Hindlimb muscle (tissue), 1 donor: ENCODE measurements around the gene DNAH7. TPM values are rescaled to one million over a fixed set of nuclear protein-coding genes. Genes with fewer than 3 reads are reported as not detected.

ENCODE experiments used
- DNase-seq: peaks from one replicate; pipeline ENCODE4 v3.0.0-alpha.2; 2013
- polyA plus RNA-seq: library from polyadenylated mRNA; unstranded; fragments of 120-200 nt; gene quantifications from one replicate; pipeline ENCODE4 v1.2.1, GENCODE V29; 2013; ENCODE audit not compliant: insufficient read length

The DNAH7 gene
- polyA plus RNA-seq, 1 donor, result 0.28 TPM

GRCh38 chr2:196077821-196078220 lies 9.2 kb upstream of the DNAH7 start:
- DNase-seq, result no peak

DNA sequence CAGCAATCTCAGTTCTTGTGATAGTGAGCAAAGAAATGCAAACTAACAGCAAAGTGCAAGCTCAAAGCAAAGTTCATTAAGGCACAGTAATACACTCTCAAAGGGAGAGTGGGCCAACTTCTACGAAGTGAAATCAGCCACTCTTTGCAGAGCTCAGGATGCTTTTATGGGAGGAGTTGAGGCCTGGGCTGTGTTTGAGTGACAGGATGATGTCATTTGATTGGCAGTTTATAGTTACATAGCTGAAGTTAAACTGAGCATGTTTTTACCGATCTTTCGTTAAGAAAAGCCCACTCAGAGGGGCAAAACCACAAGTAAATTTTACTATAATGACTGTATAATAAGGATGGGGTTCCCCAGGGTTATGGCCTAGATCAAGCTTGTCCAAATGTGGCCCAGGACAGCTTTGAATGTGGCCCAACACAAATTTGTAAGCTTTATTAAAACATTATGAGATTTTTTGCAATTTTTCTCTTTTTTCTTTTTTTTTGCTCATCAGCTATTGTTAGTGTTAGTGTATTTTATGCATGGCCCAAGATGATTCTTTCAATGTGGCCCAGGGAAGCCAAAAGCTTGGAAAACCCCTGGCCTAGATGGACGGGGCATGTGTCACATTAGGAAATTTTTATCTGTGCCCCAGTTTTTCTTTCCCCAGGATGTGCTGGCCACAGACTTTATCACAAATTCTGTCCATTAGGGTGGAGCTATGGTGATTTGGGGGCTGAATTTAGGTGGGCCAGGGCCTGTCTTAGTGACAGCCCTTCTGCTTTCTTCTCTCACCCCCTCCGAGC lies 8.3 kb upstream of the DNAH7 start:
- no peak for DNase-seq

GRCh38 chr2:196075196-196075595 lies 6.6 kb upstream of the DNAH7 start:
- no peak for DNase-seq

GRCh38 chr2:196074631-196075030 lies 6.0 kb upstream of the DNAH7 start:
- no peak for DNase-seq

DNA sequence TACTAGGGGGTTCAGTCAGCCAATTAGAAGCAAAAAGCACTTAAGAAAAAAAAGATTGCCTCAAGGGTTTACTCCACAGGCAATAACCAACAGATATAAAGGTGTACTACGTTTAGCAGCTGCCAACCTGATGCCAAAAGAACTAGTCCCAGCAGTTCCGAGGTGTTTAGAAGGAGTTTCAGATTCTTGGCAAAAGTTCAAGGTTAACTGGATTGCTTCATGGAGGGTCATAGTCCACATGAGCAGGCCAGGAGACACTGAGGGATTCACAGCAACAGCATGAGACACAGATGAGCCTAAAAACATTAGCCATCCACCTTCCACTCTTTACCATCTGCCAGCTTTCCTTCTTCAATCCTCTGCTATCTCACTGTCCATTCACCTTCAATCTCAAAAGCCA lies 4.9 kb upstream of the DNAH7 start:
- DNase-seq, result no peak

- DNase-seq, result no peak
These were observed 1.6 kb downstream of the DNAH7 start for GRCh38 chr2:196067088-196067382.

DNA sequence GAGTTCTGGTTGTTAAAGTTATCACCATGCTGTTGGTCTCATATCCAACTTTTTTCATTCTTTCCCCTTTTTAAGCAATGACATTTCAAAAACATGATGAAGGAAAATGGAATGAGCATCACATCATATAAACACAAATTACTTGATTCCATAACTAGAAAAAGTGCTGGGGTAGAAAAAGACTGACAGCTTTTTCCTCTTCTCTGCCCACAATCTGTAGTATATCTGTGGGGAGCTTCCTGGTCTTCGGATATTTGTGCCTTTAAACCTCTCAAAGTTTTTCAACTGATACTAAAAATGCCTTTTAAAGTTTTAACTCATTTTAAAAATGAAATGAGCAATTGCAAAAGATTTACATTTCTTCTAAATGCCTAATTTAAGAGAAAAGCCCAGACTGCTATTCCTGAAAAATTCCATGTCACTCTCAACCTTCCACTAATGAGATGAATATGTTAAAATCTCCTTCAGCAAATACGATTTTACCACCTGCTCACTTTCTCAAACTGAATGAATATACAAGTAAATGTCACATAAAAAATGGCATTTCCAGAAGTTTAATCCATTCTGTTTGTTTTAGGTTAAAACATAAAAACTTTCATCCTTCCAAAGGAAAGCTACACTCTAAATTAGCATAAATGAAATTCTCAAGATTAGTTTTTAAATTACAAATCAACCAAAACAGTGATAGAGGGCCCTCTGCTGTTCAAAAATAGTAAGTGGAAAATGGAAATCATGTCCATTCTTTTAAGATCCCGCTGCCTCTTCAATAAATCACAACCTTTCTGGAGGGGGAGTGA lies 2.1 kb downstream of the DNAH7 start:
- no peak for DNase-seq

- no peak for DNase-seq
These were observed 4.9 kb downstream of the DNAH7 start for GRCh38 chr2:196063773-196064172.

DNA sequence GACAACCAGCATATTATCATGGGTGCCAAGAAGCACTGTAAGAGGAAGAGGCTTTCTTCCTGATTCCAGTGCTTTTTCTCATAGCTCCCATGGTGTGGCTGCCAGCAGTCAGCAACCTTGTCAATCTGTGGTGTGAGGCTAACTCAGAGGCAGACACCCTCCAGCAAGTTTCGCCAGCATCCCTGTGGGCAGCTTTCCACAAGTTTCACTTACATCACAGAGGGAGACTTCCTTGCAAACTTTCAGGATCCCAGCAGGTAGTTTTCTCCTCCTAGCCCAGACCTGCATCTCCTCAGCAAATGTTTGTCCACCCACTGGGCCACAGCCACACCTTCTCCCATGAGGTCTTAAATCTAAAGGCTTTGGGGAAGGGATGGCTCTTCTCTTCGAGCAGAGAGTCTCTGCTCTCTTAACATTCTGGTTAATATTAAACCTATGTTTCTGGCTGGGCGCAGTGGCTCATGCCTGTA lies 9.1 kb downstream of the DNAH7 start:
- no peak for DNase-seq

- DNase-seq, result no peak
These were observed 14.0 kb downstream of the DNAH7 start for GRCh38 chr2:196054631-196055030.

DNA sequence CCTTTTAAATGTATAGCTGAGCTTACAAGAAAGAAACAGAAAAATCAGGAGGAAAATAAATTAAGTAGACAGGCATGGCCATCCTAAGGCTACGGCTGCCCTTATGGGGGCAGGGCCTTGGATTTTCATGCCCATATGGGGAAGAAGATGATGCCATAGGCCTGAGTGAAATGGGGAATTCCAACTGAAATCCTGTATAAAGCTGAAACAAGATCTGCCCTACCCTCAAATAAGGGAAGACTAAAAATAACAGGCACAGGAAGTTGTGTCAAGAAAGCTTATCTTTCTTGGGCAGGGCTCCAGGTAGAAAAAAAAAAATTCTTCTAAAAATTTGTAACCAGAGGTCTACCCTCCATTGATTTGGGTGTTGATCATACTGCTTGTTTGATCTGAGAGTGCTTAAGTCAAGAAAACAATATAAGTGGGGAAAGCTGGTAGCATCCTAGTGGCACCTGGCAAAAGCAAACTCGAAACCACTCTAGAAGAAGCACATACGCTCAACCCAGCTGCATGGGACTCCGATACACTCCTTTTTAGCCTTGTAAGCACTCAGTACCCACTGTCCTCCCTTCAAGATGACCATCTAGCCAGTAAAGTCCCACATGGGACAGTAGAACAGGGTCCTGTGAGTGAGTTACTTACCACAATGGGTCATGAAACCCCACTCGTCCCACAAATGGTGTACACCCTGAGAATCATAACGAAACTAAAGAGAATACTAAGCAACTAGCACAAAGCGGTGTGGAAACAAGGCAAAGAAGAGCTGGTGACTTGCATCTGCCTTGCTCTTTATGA lies 22.3 kb downstream of the DNAH7 start:
- no peak for DNase-seq

- DNase-seq, result no peak
These were observed 26.9 kb downstream of the DNAH7 start for GRCh38 chr2:196041786-196042185.

DNA sequence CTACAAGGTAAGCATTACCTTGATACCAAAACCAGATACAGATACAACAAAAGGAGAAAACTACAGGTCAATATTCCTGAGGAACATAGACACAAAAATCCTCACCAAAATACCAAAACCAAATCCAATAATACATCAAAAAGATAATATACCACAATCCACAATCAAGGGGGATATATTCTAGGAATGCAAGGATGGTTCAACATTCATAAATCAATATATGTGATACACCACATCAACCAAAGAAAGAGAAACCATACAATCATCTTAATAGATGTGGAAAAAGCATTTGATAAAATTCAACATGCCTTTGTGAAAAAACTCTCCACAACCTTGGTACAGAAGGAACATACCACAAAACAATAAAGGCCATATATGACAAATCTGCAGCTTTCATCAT lies 28.4 kb downstream of the DNAH7 start:
- DNase-seq, result no peak

DNA sequence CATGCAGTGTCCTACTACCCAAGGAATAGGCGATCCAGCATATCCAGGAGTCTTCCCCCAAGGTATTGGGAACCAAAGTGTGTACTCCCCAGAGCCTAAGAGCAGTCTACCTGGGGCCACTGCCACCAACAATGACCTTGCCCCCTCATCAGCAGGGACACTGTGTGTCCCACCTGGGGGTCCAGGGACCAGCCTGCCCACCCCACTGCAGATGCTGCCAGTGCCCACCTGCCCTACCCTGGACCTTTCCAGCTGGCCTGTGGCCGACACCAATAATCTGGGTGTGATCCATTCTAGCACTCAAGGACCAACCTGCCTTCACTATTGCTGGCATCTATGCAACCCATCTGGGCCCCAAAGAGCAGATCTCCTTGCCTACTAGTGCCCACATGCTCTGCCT lies 32.2 kb downstream of the DNAH7 start:
- no peak for DNase-seq

DNA sequence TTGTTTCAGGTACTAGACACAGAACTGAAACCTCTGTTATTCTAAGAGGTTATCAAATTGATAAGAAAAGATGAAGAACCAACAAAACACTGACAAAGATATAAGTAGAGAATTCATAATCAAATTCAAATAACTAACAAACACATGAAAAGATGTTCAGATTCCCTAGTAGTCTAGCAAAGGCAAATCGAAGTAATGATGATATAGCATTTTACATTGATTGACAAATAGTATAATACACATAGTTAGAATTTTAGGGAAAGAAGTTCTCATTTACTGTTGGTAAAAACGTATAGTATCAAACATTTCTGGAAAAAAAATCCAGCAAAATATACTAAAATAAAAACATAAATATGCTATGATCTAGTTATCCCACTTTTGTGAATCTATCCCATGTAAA lies 50.6 kb downstream of the DNAH7 start:
- DNase-seq, result no peak

DNA sequence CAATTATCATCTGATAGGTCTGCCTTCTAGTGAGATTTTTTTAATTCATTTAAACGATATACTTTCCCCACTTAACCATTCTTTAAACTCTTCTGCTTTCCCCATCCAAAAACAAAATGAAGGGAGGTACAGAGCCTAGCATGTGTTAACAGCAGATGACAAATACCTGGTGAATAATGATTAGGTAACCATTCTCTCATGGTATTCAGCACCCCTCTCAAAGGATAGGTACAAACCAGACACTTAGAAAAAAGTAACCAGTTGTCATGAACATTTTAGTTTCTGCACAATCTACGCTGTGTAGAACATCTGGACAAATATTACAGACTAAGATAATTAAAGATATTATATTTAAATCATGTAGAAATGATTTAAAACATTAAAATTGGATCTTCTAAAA lies 56.3 kb downstream of the DNAH7 start:
- no peak for DNase-seq

- DNase-seq, result no peak
These were observed 68.1 kb downstream of the DNAH7 start for GRCh38 chr2:196000551-196000950.

DNA sequence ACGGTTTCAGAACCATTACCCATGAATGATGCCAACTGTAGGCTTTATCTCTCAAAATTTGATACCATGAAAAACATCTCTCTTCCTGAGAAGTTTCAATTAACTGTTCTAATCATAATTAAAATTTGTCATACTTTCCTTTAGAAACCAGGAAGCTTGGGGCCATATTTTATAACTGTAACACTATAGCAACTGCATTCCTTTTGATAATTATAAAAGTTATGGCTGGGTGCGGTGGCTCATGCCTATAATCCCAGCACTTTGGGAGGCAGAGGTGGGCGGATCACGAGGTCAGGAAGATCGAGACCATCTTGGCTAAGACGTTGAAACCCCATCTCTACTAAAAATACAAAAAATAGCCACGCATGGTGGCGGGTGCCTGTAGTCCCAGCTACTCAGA lies 70.6 kb downstream of the DNAH7 start:
- DNase-seq, result no peak

- no peak for DNase-seq
These were observed 73.1 kb downstream of the DNAH7 start for GRCh38 chr2:195995499-195995898.

- DNase-seq, result no peak
These were observed 75.0 kb downstream of the DNAH7 start for GRCh38 chr2:195993623-195994022.

DNA sequence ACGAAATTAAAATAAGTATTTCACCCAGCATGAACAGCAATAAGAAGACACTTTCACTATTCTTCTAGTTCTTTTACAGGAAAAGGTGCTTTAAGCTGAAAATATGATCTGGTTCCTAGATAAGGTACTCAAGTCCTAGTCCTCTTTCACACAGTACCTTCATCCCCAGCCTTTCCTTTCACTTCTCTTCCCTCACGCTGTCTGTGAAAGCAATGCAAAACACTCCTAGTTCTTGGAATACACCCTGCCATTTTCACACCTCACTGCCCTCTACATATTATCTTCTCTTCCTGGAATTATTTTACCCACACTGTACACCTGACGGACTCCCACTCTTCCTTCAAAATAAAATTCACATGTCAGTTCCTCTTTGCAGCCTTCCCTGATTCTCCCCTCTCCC lies 82.9 kb downstream of the DNAH7 start:
- no peak for DNase-seq

- DNase-seq, result no peak
These were observed 83.5 kb downstream of the DNAH7 start for GRCh38 chr2:195984923-195985726.

GRCh38 chr2:195967336-195967735 lies 101.3 kb downstream of the DNAH7 start:
- no peak for DNase-seq
